ENCODE results near the gene NDUFB8.

Gene NDUFB8

GRCh38 chr10:100535338-100535714 lies 5.7 kb upstream of the NDUFB8 start:
- no peaks in the 10 kb centered on the region; the same call in 1 of the 2 replicates for H4K20me1 ChIP-seq (ENCODE audit: control insufficient read depth, insufficient read depth, low read depth, low read length)
- H3K4me3 ChIP-seq (ENCODE audit: low read length), result peak overlapping the region; percentile 87
- H3K4me1 ChIP-seq (ENCODE audit: control insufficient read depth, low read length), result peaks cover 34% of the 10 kb centered on the region
- H3K4me2 ChIP-seq (ENCODE audit: low read length), result peak overlapping the region; percentile 48
- no peak overlapping the region for H3K27ac ChIP-seq (ENCODE audit: low read depth, low read length)
- no peak for TF ChIP-seq EZH2phosphoT487 (IDR thresholded peaks at IDR 0.05; ENCODE audit: borderline replicate concordance, low read length)
- TF ChIP-seq CTCF (IDR thresholded peaks at IDR 0.05; ENCODE audit: low read depth, low read length, poor library complexity, severe bottlenecking), result no peak
- H3K36me3 ChIP-seq (ENCODE audit: control insufficient read depth, low read length), result peaks cover 32% of the 10 kb centered on the region
- no peaks in the 10 kb centered on the region for H3K9me3 ChIP-seq (ENCODE audit: control insufficient read depth, insufficient read depth, low read length)
- peaks cover 9% of the 10 kb centered on the region for H3F3A ChIP-seq (ENCODE audit: control insufficient read depth, insufficient read depth)
- H3K27me3 ChIP-seq (ENCODE audit: control insufficient read depth, low read length), result no peaks in the 10 kb centered on the region
- H3K79me2 ChIP-seq (ENCODE audit: control insufficient read depth, low read length), result peaks cover 31% of the 10 kb centered on the region
- no peaks in the 10 kb centered on the region for H3K9me2 ChIP-seq (replicated peaks; ENCODE audit: control insufficient read depth, low read length)

GRCh38 chr10:100534726-100535125 lies 5.1 kb upstream of the NDUFB8 start:
- Histone ChIP-seq H3K4me2 (ENCODE audit: low read length) (0 out of 2 replicates have a peak overlapping the region, but pooled peaks have one; percentile 48), H3K4me1 (ENCODE audit: control insufficient read depth, low read length) (peaks cover 40% of the 10 kb centered on the region), H3K79me2 (ENCODE audit: control insufficient read depth, low read length) (peaks cover 36% of the 10 kb centered on the region), H3K9me2 (replicated peaks; ENCODE audit: control insufficient read depth, low read length) (no peaks in the 10 kb centered on the region), H4K20me1 (ENCODE audit: control insufficient read depth, insufficient read depth, low read depth, low read length) (no peaks in the 10 kb centered on the region; the same call in 1 of the 2 replicates), H3F3A (ENCODE audit: control insufficient read depth, insufficient read depth) (peaks cover 9% of the 10 kb centered on the region), H3K27me3 (ENCODE audit: control insufficient read depth, low read length) (no peaks in the 10 kb centered on the region), H3K36me3 (ENCODE audit: control insufficient read depth, low read length) (peaks cover 29% of the 10 kb centered on the region), H3K27ac (ENCODE audit: low read depth, low read length) (no peak overlapping the region), H3K4me3 (ENCODE audit: low read length) (no peak overlapping the region; the same call in 1 of the 2 replicates), H3K9me3 (ENCODE audit: control insufficient read depth, insufficient read depth, low read length) (no peaks in the 10 kb centered on the region)
- no peak for TF ChIP-seq EZH2phosphoT487 (IDR thresholded peaks at IDR 0.05; ENCODE audit: borderline replicate concordance, low read length)
- TF ChIP-seq CTCF (IDR thresholded peaks at IDR 0.05; ENCODE audit: low read depth, low read length, poor library complexity, severe bottlenecking), result no peak

- Histone ChIP-seq H3K9me3 (ENCODE audit: control insufficient read depth, insufficient read depth, low read length) (no peaks in the 10 kb centered on the region), H3K36me3 (ENCODE audit: control insufficient read depth, low read length) (peaks cover 34% of the 10 kb centered on the region), H3F3A (ENCODE audit: control insufficient read depth, insufficient read depth) (peaks cover 6% of the 10 kb centered on the region), H3K4me1 (ENCODE audit: control insufficient read depth, low read length) (peaks cover 39% of the 10 kb centered on the region), H4K20me1 (ENCODE audit: control insufficient read depth, insufficient read depth, low read depth, low read length) (peaks cover 5% of the 10 kb centered on the region; the same call in 1 of the 2 replicates), H3K4me2 (ENCODE audit: low read length) (no peak overlapping the region), H3K27ac (ENCODE audit: low read depth, low read length) (no peak overlapping the region), H3K27me3 (ENCODE audit: control insufficient read depth, low read length) (no peaks in the 10 kb centered on the region), H3K9me2 (replicated peaks; ENCODE audit: control insufficient read depth, low read length) (no peaks in the 10 kb centered on the region), H3K4me3 (ENCODE audit: low read length) (no peak overlapping the region), H3K79me2 (ENCODE audit: control insufficient read depth, low read length) (peaks cover 44% of the 10 kb centered on the region)
- TF ChIP-seq EZH2phosphoT487 (IDR thresholded peaks at IDR 0.05; ENCODE audit: borderline replicate concordance, low read length) (no peak), CTCF (IDR thresholded peaks at IDR 0.05; ENCODE audit: low read depth, low read length, poor library complexity, severe bottlenecking) (no peak)
These were observed 2.1 kb upstream of the NDUFB8 start for GRCh38 chr10:100531761-100532160.

All from DOHH2 (cell line).